Esophagus squamous epithelium (tissue), 4 donors: ENCODE results near the gene FIS1.

Experiments
- CTCF ChIP-seq, 6 experiments: fragments of 450-650 bp in 4 of 6; fragments of 200-600 bp in 2 of 6; sonication (generic) in 2 of 6; IDR thresholded peaks; one replicate each; pipeline ENCODE4 v1.5.1; 2016 to 2019; ENCODE audit warnings: antibody characterized with exemption in 6 of 6, mild to moderate bottlenecking in 4 of 6, moderate library complexity in 4 of 6
- POLR2A ChIP-seq, 4 donors: fragments of 450-650 bp; IDR thresholded peaks; one replicate each; pipeline ENCODE4 v1.6.1; 2017; ENCODE audit warnings: antibody characterized with exemption in 4 of 4, mild to moderate bottlenecking in 4 of 4, moderate library complexity in 3 of 4

DNA sequence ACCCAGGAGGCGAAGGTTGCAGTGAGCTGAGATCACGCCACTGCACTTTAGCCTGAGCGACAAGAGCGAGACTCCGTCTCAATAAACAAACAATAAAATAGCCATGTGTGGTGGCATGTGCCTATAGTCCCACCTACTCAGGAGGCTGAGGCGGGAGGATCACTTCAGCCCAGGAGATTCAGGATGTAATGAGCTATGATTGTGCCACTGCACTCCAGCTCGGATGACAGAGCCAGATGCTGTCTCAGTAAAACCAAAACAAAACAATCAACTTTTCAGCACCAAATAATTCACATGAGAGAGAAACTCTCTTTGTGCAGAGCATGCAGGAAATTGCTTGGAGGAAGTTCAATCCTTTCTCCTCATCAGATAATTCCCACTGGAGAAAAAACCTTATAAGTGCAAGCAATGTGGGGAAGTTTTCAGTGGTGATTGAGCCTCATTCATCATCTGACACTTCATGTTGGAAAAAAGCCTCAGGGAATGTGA, 13.4 kb upstream of the FIS1 start:
- TF ChIP-seq CTCF (IDR thresholded peaks at IDR 0.05): no peak
- no peak for TF ChIP-seq POLR2A (IDR thresholded peaks at IDR 0.05)
